GM18867 (cell line): ENCODE data around the gene BUD31.

Experiments used
- ATAC-seq: cut with Tn5 transposase; IDR thresholded peaks from one replicate; pipeline ENCODE4 v1.9.1; 2021; ENCODE audit warnings: mild to moderate bottlenecking, moderate library complexity; ENCODE audit not compliant: unreplicated experiment

Gene BUD31

DNA sequence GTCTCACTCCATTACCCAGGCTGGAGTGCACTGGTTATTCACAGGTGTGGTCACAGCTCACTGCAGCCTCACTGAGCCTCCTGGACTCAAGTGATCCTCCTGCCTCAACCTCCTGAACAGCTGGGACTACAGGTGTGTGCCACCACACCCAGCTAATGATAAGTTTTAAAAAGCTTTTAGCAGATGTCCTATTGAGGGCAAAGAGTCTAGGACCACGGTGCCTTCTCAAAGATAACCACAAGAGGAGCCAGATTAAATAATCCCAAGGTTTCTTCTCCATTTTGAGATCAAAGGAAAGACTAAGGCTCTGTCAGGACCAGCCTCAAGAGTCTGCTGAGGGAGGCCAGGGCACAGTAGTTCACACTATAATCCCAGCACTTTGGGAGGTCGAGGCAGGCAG is 52.5 kb downstream of the BUD31 start:
- no peak for ATAC-seq

GRCh38 chr7:99465421-99465768 is 56.6 kb downstream of the BUD31 start:
- ATAC-seq = no peak

DNA sequence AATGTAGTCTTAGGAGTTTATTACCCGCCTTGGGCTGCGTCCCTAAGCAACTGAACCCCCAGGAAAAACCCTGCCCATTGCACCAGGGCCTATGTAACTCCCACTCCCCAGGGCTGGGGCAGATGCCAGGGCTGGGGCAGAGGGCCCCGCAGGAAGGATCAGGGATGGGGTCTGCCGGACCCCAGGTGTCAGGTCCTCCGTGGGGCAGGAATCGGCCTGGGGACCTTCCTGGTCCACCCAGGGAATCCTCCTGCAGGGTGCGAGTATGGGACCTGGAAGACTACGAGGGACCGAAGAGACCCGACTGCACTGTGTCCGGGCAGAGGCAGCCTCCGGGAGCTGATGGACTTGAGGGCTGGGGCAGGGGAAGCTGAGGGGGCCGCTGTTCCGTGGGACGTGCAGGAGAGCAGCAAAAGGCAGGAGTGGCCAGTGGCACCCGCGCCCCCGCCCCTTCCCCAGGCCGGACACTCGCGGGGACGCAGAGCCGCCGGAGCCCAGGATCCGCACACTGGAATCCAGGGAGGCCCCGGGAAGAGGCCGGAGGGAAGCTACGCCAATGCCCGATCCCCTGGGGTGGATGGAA is 59.7 kb downstream of the BUD31 start:
- no peak for ATAC-seq
